H1 (cell line): ENCODE data around the gene CEP152.

Experiments used
- CEBPB ChIP-seq: IDR thresholded peaks from 2 replicates; pipeline ENCODE4 v1.6.1; 2012; ENCODE audit warnings: low read depth, low read length
- CREB1 ChIP-seq: IDR thresholded peaks from 2 replicates; pipeline ENCODE4 v1.6.1; 2012; ENCODE audit warnings: inconsistent platforms
- CTCF ChIP-seq, 3 experiments: IDR thresholded peaks; 1 replicate in 2 of 3; 2 replicates in 1 of 3; pipeline versions ENCODE4 v1.5.1 to v1.6.1; 2011; ENCODE audit warnings: low read length in 3 of 3, mild to moderate bottlenecking in 3 of 3, inconsistent platforms in 2 of 3, low read depth in 1 of 3, moderate library complexity in 1 of 3; ENCODE audit not compliant: insufficient read depth in 1 of 3; ENCODE audit errors: control extremely low read depth in 1 of 3
- EZH2 ChIP-seq: fragments of 200-600 bp; sonication (generic); IDR thresholded peaks from 2 replicates; pipeline ENCODE4 v1.7.1; 2012; ENCODE audit warnings: low read depth, mild to moderate bottlenecking, moderate library complexity, low read length, inconsistent platforms; ENCODE audit not compliant: severe bottlenecking
- POLR2AphosphoS5 ChIP-seq: IDR thresholded peaks from 2 replicates; pipeline ENCODE4 v1.6.1; 2011; ENCODE audit warnings: low read depth, low read length
- RFX5 ChIP-seq: IDR thresholded peaks from 2 replicates; pipeline ENCODE4 v1.6.1; 2011; ENCODE audit warnings: low read depth, low read length, improper control_type of control experiment, borderline replicate concordance
- SIN3A ChIP-seq, 2 experiments: IDR thresholded peaks in 1 of 2; conservative IDR thresholded peaks in 1 of 2; 2 replicates each; pipeline ENCODE4 v1.6.1; 2011 to 2012; ENCODE audit warnings: low read length in 2 of 2, improper control_type of control experiment in 1 of 2, low read depth in 1 of 2, mild to moderate bottlenecking in 1 of 2
- SP1 ChIP-seq: IDR thresholded peaks from 2 replicates; pipeline ENCODE4 v1.6.1; 2011; ENCODE audit warnings: low read depth, low read length
- SRF ChIP-seq: IDR thresholded peaks from 2 replicates; pipeline ENCODE4 v1.6.1; 2011; ENCODE audit warnings: mild to moderate bottlenecking, low read depth, low read length, moderate library complexity
- TAF1 ChIP-seq: IDR thresholded peaks from 2 replicates; pipeline ENCODE4 v1.6.1; 2011; ENCODE audit warnings: mild to moderate bottlenecking, low read depth, low read length
- ZNF274 ChIP-seq: IDR thresholded peaks from 2 replicates; pipeline ENCODE4 v1.7.0; 2012; ENCODE audit warnings: low read length, borderline replicate concordance; ENCODE audit errors: extremely low read depth

GRCh38 chr15:48695088-48695826 lies 115.6 kb downstream of the CEP152 start:
- TF ChIP-seq ZNF274 (no peak), SIN3A (conservative IDR thresholded peaks at IDR 0.05 in 1 of 2, IDR thresholded peaks at IDR 0.05 in 1 of 2; ENCODE audit: low read depth in 1 of 2, low read length in 2 of 2) (no peak), CREB1 (no peak), CTCF (IDR thresholded peaks at IDR 0.05; ENCODE audit: control extremely low read depth in 1 of 3, insufficient read depth in 1 of 3, low read depth in 1 of 3, low read length in 3 of 3) (no peak), SP1 (no peak), RFX5 (no peak), TAF1 (no peak), POLR2AphosphoS5 (no peak), SRF (no peak), CEBPB (no peak), EZH2 (no peak)
